HG03460 (cell line): Measurements from ENCODE around the gene TMEM171.

Source experiments
- ATAC-seq: cut with Tn5 transposase; IDR thresholded peaks from one replicate; pipeline ENCODE4 v1.9.1; 2021; ENCODE audit not compliant: unreplicated experiment

The TMEM171 gene

GRCh38 chr5:73119451-73120157 is 771 bp upstream of the TMEM171 start:
- ATAC-seq = no peak

DNA sequence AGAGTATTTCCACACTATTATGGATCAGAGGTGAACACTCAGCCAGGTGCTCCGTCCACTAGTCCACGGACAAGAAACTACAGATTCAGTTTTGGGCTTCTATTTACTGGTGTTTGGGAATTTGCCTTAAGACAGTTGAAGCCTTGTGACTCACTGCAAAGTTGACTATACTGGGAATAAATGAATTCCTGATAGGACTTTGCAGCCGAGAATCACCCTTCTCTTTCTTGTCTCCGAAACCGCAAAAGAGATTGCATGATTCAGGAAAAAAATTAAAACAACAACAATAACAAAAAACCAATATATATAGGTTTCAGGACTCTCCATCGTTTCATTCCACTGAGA is 716 bp downstream of the TMEM171 start:
- no peak for ATAC-seq

DNA sequence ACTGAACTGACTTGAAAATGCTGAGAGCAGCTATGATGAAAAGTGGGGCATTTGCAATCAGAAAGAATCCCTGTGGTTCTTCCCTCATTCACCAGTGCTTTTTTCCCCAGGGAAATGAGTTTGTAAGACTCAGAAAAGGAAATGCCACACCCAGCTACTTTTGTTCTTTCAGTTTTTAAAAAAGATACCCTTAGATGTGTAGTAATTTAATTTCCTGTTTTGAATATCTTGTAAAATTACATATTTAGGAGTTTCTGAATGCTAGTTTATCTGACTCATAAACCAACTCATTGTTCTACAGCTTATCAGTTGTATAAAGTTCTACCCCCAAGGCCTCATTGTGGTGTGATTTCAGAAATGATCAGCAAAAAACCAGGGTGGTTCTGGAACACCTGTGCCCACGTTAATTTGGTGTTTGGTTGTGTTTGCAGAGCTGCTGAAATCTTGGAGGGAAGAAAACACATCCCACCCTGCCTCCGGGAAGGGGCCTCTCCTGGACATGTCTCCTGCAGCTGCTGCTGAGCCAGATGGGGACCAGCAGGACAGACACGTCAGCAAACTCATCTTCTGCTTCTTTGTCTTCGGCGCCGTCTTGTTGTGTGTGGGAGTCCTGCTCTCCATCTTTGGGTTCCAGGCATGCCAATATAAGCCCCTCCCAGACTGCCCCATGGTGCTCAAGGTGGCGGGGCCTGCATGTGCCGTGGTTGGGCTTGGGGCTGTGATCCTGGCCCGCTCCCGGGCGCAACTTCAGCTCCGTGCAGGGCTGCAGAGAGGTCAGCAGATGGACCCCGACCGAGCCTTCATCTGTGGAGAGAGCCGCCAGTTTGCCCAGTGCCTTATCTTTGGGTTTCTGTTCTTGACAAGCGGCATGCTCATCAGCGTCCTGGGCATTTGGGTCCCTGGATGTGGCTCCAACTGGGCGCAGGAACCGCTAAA is 2.8 kb downstream of the TMEM171 start:
- no peak for ATAC-seq

DNA sequence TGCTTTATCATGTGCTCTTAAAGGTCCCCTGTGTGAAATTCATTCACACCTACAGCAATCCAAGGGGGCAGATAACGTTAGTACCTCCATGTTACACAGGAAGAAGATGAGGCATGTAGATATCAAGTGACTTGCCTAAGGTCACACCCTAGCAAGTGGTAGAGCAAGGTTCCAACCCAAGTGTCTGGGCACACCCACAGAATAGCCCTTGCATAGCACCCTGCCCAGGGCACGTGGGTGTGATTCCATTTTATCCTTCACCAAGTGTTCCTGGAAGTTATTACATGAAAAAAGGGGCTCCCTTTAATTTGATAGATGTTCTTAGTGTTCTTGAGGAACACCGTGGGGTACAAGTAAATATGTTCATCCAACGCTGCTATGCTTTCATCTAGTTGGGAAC is 4.9 kb downstream of the TMEM171 start:
- ATAC-seq = no peak

- ATAC-seq = no peak
Measured at GRCh38 chr5:73126381-73126780, 6.0 kb downstream of the TMEM171 start.

GRCh38 chr5:73126957-73127356 is 6.6 kb downstream of the TMEM171 start:
- ATAC-seq = no peak

DNA sequence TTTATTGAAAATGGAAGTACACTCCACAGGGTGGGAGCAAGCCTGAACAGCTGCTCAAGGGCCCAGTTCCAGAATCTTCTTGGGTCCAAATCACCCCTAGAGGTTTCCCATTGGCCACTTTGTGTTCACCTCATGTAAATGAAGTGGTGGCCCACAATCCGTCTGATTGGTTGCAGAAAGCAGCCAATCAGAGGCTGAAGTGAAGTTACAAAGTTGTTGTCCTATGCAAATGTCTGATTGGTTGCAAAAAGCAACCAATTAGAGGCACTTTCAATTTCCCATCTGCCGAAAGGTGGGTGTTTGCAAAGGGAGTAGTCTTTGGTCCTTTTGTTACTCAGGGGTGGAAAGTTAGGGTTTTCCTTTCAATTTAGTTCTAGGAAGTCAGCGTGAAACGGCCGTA is 8.8 kb downstream of the TMEM171 start:
- no peak for ATAC-seq

DNA sequence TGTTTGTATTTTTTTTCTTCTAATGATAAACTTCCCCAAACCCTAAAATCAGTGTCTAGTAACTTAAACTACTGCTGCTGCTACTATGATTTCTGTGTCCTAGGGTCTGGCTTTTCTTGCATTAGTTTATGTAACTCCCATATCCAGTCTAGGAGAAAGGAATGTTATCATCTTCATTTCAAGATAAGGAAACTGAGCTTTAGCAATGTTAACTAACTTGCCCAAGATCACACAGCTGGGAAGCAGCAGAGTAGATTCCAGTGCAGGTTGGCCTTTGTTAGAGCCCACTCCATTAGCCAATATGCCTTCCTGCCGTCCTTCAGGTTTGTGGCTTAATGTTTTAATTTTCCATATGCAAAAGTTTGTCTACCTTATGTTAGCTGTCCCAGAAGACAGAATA is 10.4 kb downstream of the TMEM171 start:
- ATAC-seq = no peak

GRCh38 chr5:73131711-73132425 is 11.5 kb downstream of the TMEM171 start:
- no peak for ATAC-seq

DNA sequence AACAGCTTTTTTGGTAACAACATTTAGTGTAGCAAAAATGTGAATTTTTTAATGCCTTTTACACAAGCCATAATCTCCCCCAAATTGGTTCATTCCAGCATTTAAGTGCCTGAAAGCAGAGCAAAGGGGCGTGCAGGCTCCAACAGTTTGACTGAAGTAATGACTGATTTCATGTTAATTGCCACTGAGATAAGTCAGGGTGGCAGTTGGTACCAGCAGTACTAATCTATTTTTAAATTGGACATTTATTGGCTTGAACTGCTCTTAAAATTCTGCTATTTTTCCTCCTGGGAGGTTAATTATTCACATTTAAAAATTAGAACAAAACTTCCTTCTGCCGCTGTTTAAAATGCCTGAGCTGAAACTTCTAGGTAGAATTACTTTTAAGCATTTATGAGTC is 12.4 kb downstream of the TMEM171 start:
- ATAC-seq = no peak

DNA sequence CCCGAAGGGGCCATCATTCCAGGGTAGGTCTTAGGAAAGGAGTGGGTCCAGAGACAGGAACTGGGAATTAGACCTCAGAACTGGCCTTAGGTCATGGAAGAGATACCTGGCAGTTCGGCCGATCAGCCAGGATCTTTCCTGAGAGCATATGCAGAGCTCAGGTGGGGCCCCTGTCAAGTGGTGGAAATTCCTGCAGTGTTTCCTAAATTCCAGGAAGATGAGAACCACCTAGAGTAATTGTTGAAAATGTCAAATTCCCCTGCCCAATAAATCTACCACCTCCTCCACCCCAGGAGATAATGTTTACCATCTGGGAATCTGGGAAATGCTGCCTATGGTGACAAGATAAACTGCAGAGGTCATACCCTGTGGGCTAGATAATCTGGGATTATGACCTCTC is 14.6 kb downstream of the TMEM171 start:
- no peak for ATAC-seq

DNA sequence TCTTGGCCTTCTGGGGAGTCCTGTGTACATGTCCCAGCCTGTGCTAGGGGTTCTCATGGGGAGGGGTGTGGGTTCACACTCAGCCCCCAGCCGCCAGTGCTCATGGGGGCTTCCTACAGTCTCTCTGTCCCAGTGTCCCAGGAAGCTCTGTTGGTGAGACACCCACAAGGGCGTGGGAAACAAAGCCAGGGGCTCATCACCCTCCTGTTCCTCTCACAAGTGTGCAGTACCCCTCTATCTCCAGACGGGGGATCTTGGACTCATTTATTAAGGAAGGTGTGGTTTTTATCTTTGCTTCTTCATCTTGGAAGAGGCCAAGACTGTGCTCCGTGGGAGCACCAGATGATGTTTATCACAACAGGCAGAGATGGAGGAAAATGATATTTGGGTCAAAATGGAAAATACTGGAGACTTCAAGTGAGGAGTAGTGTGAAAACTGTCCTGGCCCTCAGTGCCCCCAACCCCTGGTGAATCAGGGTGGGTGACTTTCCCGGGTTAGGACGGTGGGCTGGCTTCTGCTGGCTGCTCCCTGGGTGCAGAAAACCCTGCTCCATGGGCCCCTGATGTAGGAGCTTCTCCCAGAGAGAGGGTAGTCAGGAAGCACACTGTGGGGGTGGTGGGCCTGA is 15.2 kb downstream of the TMEM171 start:
- ATAC-seq = no peak

- no peak for ATAC-seq
Measured at GRCh38 chr5:73136055-73136562, 15.7 kb downstream of the TMEM171 start.

- no peak for ATAC-seq
Measured at GRCh38 chr5:73137563-73138530, 17.5 kb downstream of the TMEM171 start.

- no peak for ATAC-seq
Measured at GRCh38 chr5:73139485-73139884, 19.1 kb downstream of the TMEM171 start.

- no peak for ATAC-seq
Measured at GRCh38 chr5:73140801-73141200, 20.4 kb downstream of the TMEM171 start.

DNA sequence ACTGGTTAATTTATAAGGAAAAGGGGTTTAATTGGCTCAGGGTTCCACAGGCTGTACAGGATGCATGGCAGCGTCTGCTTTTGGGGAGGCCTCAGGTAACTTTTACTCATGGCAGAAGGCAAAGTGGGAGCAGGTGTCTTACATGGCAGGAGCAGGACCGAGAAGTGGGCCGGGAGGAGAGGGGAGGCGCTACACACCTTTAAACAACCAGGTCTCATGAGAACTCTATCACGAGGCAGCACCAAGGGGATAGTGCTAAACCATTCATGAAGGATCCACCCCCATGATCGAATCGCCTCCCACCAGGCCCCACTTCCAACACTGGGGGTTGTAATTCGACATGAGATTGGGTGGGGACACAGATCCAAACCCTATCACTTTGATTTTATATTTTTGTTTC is 21.7 kb downstream of the TMEM171 start:
- ATAC-seq = no peak

DNA sequence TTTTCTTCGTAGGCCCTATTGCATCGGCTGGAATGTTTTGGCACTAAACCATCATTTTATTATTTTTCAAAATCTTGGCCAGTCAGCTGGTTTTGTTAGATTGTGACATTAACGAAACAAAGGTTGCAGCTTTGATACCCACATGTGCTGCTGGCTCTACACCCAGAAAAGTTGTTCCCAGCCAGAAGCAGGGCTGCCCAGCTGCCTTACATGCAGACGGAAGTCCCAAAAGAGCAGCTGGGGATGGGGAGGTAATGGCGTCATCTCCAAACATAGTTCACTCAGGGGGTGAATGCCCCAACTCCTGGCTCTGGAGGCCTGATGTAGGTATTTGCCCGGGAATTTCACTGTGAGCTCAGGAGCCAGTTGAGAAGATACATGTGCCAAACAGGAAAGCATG is 23.3 kb downstream of the TMEM171 start:
- ATAC-seq = no peak

- no peak for ATAC-seq
Measured at GRCh38 chr5:73149540-73149939, 29.2 kb downstream of the TMEM171 start.

DNA sequence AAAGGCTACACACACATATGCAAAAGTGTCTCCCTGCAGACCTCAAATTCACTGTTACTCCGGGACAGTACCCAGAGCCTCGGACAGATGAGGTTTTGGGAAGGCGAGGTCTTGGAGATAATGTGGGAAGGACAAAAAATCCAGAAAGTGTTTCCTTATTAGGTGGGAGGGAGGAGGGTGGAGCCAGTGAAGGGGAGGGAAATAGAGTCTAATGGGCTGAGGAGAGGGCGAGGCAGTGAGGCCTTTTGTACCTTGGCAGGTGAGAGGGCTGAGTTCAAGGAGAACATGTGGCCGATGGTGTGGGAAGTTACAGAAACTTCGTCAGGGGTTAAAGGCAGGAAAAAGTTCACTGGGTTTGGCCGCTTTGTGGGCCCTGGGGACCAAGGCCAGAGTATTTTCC is 30.5 kb downstream of the TMEM171 start:
- ATAC-seq = no peak
